Measurements from ENCODE around the gene EIF4A2.

Gene EIF4A2

GRCh38 chr3:186783058-186783730 is at the start of gene EIF4A2:
Gene EIF4A2 (plus strand): TSS chr3:186783577. CDS start chr3:186783611, 34 bp downstream.
- peak; percentile 81 for ATAC-seq
- TF ChIP-seq, protein P1, sequence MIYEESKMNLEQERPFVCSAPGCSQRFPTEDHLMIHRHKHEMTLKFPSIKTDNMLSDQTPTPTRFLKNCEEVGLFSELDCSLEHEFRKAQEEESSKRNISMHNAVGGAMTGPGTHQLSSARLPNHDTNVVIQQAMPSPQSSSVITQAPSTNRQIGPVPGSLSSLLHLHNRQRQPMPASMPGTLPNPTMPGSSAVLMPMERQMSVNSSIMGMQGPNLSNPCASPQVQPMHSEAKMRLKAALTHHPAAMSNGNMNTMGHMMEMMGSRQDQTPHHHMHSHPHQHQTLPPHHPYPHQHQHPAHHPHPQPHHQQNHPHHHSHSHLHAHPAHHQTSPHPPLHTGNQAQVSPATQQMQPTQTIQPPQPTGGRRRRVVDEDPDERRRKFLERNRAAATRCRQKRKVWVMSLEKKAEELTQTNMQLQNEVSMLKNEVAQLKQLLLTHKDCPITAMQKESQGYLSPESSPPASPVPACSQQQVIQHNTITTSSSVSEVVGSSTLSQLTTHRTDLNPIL (CRISPR knock-in tag; IDR thresholded peaks at IDR 0.05; ENCODE audit: low read depth): peak; percentile 60; the same call in 1 of the 2 replicates
- no peak for TF ChIP-seq SNAI2 (CRISPR knock-in tag; IDR thresholded peaks at IDR 0.05)
- peak; percentile 54; the same call in 1 of the 2 replicates for TF ChIP-seq ZNF70 (CRISPR knock-in tag; IDR thresholded peaks at IDR 0.05)
- TF ChIP-seq ARNTL (CRISPR knock-in tag; IDR thresholded peaks at IDR 0.05; ENCODE audit: borderline replicate concordance, low read depth): no peak
- TF ChIP-seq RARB (CRISPR knock-in tag; IDR thresholded peaks at IDR 0.05): peak; percentile 25; the same call in 1 of the 2 replicates
- TF ChIP-seq, protein P2, sequence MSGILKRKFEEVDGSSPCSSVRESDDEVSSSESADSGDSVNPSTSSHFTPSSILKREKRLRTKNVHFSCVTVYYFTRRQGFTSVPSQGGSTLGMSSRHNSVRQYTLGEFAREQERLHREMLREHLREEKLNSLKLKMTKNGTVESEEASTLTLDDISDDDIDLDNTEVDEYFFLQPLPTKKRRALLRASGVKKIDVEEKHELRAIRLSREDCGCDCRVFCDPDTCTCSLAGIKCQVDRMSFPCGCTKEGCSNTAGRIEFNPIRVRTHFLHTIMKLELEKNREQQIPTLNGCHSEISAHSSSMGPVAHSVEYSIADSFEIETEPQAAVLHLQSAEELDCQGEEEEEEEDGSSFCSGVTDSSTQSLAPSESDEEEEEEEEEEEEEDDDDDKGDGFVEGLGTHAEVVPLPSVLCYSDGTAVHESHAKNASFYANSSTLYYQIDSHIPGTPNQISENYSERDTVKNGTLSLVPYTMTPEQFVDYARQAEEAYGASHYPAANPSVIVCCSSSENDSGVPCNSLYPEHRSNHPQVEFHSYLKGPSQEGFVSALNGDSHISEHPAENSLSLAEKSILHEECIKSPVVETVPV (CRISPR knock-in tag; IDR thresholded peaks at IDR 0.05): peak; percentile 41; the same call in 1 of the 2 replicates
- TF ChIP-seq ZNF8 (CRISPR knock-in tag; IDR thresholded peaks at IDR 0.05): 0 out of 2 replicates have a peak, but pooled peaks have one; percentile 41
- TF ChIP-seq ZC3H10 (CRISPR knock-in tag; IDR thresholded peaks at IDR 0.05): 0 out of 2 replicates have a peak, but pooled peaks have one; percentile 47
- TF ChIP-seq ESRRG (CRISPR knock-in tag; IDR thresholded peaks at IDR 0.05): no peak
- TF ChIP-seq GLIS3 (CRISPR knock-in tag; IDR thresholded peaks at IDR 0.05): no peak
- TF ChIP-seq ISL1 (CRISPR knock-in tag; IDR thresholded peaks at IDR 0.05): peak; percentile 25; the same call in 1 of the 2 replicates
- 0 out of 2 replicates have a peak, but pooled peaks have one; percentile 32 for TF ChIP-seq ZFP3 (CRISPR knock-in tag; IDR thresholded peaks at IDR 0.05)

GRCh38 chr3:186742618-186743380 is 40.6 kb upstream of the EIF4A2 start:
- no peak for TF ChIP-seq POU6F1 (CRISPR knock-in tag; IDR thresholded peaks at IDR 0.05; ENCODE audit: borderline replicate concordance, low read depth)
- TF ChIP-seq ZNF8 (CRISPR knock-in tag; IDR thresholded peaks at IDR 0.05): no peak
- no peak for ATAC-seq

DNA sequence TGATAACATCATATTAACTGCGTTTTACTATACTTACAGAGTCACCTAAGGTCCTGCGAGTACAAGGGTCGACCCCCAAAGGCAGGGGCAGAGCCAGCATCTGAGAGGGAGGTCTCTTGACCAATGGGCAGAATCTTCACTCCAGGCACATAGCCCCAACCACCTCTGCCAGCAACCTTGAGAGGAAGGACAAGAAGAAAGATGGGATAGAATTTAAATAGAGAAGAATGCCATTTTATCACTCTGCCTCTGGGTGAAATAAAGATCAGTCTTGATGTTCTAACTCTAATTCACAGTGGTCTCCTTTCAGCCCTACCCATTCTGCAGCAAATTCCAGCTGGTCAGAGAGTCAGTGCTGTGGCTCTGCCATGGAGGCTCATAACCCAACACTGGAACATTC is 39.7 kb upstream of the EIF4A2 start:
- no peak for ATAC-seq
- TF ChIP-seq ZNF70 (CRISPR knock-in tag; IDR thresholded peaks at IDR 0.05) (no peak), ARNTL (CRISPR knock-in tag; IDR thresholded peaks at IDR 0.05; ENCODE audit: borderline replicate concordance, low read depth) (no peak), ZC3H10 (CRISPR knock-in tag; IDR thresholded peaks at IDR 0.05) (no peak), BACH2 (CRISPR knock-in tag; IDR thresholded peaks at IDR 0.05; ENCODE audit: borderline replicate concordance) (no peak), SNAI2 (CRISPR knock-in tag; IDR thresholded peaks at IDR 0.05) (no peak), TOX (CRISPR knock-in tag; IDR thresholded peaks at IDR 0.05; ENCODE audit: borderline replicate concordance) (no peak), CSDC2 (CRISPR knock-in tag; IDR thresholded peaks at IDR 0.05) (no peak), ZNF8 (CRISPR knock-in tag; IDR thresholded peaks at IDR 0.05) (no peak), RARB (CRISPR knock-in tag; IDR thresholded peaks at IDR 0.05) (no peak), OSR1 (CRISPR knock-in tag; IDR thresholded peaks at IDR 0.05) (no peak), ISL1 (CRISPR knock-in tag; IDR thresholded peaks at IDR 0.05) (no peak), POU6F1 (CRISPR knock-in tag; IDR thresholded peaks at IDR 0.05; ENCODE audit: borderline replicate concordance, low read depth) (no peak), PPARA (CRISPR knock-in tag; IDR thresholded peaks at IDR 0.05; ENCODE audit: borderline replicate concordance) (no peak), GLIS3 (CRISPR knock-in tag; IDR thresholded peaks at IDR 0.05) (no peak)
- TF ChIP-seq, protein P1 (CRISPR knock-in tag; IDR thresholded peaks at IDR 0.05; ENCODE audit: low read depth): no peak
- TF ChIP-seq, protein P2 (CRISPR knock-in tag; IDR thresholded peaks at IDR 0.05): no peak
- TF ChIP-seq, protein P3, sequence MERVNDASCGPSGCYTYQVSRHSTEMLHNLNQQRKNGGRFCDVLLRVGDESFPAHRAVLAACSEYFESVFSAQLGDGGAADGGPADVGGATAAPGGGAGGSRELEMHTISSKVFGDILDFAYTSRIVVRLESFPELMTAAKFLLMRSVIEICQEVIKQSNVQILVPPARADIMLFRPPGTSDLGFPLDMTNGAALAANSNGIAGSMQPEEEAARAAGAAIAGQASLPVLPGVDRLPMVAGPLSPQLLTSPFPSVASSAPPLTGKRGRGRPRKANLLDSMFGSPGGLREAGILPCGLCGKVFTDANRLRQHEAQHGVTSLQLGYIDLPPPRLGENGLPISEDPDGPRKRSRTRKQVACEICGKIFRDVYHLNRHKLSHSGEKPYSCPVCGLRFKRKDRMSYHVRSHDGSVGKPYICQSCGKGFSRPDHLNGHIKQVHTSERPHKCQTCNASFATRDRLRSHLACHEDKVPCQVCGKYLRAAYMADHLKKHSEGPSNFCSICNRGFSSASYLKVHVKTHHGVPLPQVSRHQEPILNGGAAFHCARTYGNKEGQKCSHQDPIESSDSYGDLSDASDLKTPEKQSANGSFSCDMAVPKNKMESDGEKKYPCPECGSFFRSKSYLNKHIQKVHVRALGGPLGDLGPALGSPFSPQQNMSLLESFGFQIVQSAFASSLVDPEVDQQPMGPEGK (CRISPR knock-in tag; IDR thresholded peaks at IDR 0.05; ENCODE audit: borderline replicate concordance): no peak

All from SK-N-SH treated with all-trans-retinoic acid at 6 μM for 48 hours (cell line).